ENCODE data around the gene SCN3A. TPM values are rescaled to one million over a fixed set of nuclear protein-coding genes. Genes with fewer than 3 reads are reported as not detected.

SCN3A gene
- total and polyA plus RNA-seq, 2 of the 13 experiments (the other 11 are each of a cell fraction or from before 2014, with no cell fraction given), result not detected

- TF ChIP-seq ZBTB2 (CRISPR knock-in tag; IDR thresholded peaks at IDR 0.05; ENCODE audit: low read depth), result no peak
- no peak; the same call in 1 of the 2 replicates for TF ChIP-seq TCF7L2 (IDR thresholded peaks at IDR 0.05; ENCODE audit: low read depth, low read length)
- TF ChIP-seq FOXP4 (CRISPR knock-in tag; IDR thresholded peaks at IDR 0.05), result peak; percentile 81; the same call in 1 of the 2 replicates
- TF ChIP-seq ZFP36 (IDR thresholded peaks at IDR 0.05; ENCODE audit: borderline replicate concordance, low read depth, low read length, partially characterized antibody), result no peak
- TF ChIP-seq BRD4 (CRISPR knock-in tag; IDR thresholded peaks at IDR 0.05), result no peak
- TF ChIP-seq ZNF382 (CRISPR knock-in tag; IDR thresholded peaks at IDR 0.05; ENCODE audit: borderline replicate concordance), result no peak
- TF ChIP-seq LCORL (IDR thresholded peaks at IDR 0.05), result peak; percentile 61; the same call in 1 of the 2 replicates
- peak; percentile 82 for TF ChIP-seq LCORL (CRISPR knock-in tag; IDR thresholded peaks at IDR 0.05)
- TF ChIP-seq PAF1 (CRISPR knock-in tag; IDR thresholded peaks at IDR 0.05), result no peak
- TF ChIP-seq ATF4 (CRISPR knock-in tag; IDR thresholded peaks at IDR 0.05), result peak in 1 of 2 experiments; percentile 39; a peak in 1 of 4 replicates
- no peak for TF ChIP-seq ATRX (CRISPR knock-in tag; IDR thresholded peaks at IDR 0.05; ENCODE audit: borderline replicate concordance)
- no peak for TF ChIP-seq TBX2 (CRISPR knock-in tag; IDR thresholded peaks at IDR 0.05; ENCODE audit: borderline replicate concordance)
- TF ChIP-seq ARNT (IDR thresholded peaks at IDR 0.05), result no peak
Observed at GRCh38 chr2:165110394-165110793, 93.5 kb downstream of the SCN3A start (continued).

All from HepG2 (cell line).